Erythroblast (primary cell): ENCODE results near the gene CELF5.
"Not testable (repeated sequence)": the region's sequence is repeated elsewhere in the genome, so short reads cannot be mapped to it uniquely, and the experiment has no call there.

ENCODE experiments used
- DNase-seq, 2 experiments: peaks; one replicate each; lab custom pipeline; 2025; lab: John Stamatoyannopoulos, UW
- GATA1 ChIP-seq: IDR thresholded peaks from 2 replicates; pipeline ENCODE4 v1.6.1; 2011; ENCODE audit warnings: low read depth, mild to moderate bottlenecking, control low read depth, low read length, moderate library complexity
- POLR2A ChIP-seq: IDR thresholded peaks from 2 replicates; pipeline ENCODE4 v1.6.1; 2011; ENCODE audit warnings: mild to moderate bottlenecking, low read length

The CELF5 gene

DNA sequence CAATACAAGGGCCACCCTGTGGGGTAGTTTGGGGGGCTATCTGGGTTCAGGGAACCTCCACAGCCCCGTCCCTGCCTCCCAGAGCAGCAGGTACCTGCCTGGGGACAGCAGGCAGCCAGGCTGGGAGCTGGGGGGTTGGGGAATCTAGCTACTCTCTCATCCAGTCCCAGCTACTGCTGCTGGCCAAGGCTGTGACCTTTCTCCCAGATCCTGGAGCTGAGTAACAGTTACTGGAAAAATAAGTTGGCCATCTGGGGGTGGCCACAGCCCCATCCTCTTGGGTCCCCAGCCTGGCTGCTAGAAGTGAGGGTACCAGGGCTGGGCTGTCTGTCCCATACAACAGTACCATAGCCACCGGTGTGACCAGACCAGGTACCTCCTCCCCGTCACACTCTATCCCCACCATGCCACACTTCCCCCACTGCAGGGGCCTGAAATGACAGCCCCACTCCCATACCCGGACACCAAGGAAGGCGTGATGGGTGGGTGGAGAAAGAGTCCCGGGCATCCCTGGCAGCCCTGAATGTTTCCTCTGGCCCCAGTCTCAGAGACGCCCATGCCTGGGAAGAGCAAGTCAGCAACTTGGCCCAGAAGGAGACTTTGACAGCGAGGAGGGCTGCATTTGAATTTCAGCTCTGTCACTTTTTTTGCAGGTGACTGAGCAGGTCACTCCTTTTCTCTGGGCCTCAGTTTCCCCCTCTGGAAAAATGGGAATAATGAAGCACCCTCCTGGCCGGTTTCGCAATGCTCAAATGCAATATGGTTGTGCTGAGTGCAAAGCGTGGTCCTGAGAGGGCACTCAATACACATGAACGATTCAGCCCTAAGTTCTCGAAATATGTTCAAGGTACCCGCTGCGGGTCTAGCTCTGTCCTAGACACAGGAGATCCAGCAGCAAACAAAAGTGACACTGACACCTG, 111.2 kb downstream of the CELF5 start:
- TF ChIP-seq GATA1 (no peak), POLR2A (no peak)
- DNase-seq = no peak

DNA sequence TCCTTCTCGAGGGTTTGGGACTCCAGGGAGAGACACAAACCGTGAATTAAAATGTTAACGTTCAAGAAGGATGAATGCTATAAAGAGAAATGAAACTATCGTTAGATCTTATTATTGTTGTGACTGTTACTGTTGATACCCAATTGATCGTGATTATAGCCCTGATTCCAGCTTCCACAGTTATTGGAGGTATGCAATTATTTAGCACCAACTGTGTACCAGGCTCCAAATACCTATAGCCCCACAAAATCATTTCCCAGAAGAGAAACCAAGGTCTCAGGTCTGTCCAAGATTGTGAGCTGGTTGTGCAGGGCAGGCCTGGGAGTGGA, 111.9 kb downstream of the CELF5 start:
- no peak for DNase-seq
- TF ChIP-seq GATA1 = no peak
- TF ChIP-seq POLR2A = no peak

DNA sequence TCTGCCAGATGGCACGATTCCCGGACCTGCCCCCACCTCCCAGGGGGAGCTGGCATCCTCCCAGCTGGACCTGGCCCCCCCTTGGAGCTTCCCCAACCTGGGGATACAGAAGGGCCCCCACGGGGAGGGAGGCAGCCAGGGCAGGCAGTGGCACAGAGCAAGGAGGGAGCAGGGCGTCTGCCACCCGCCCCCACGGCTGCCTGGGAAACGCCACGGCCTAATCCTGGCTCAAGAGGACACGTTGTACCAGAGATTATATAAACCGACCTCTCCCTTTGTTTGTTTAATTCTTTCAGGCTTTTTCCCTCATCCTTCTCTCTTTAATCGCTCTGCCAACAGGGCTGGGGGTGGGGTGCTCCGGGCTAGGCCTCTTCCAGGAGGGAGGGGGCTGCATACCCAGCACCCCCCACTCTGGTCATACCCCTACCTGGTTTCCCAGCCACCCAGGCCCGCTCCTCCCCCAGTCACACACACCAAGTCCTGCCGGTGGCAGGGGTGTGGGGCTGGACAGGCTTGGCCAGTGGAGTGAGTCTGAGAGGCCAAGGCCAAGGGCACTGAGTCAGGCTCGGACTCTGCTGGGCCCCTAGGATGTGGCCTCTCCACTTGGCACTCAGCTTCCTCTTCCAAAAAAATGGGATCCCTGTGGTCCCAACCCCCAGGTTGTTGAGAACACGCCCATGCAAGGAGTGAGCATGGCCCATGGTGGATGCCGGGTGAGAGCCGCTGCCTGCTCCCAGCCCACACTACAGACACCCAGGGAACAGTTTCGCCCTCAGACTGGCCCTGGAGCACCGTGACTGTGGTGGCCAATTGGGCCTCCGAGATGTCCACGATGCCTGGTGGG, 112.4 kb downstream of the CELF5 start:
- no peak for DNase-seq
- TF ChIP-seq GATA1 = no peak

DNA sequence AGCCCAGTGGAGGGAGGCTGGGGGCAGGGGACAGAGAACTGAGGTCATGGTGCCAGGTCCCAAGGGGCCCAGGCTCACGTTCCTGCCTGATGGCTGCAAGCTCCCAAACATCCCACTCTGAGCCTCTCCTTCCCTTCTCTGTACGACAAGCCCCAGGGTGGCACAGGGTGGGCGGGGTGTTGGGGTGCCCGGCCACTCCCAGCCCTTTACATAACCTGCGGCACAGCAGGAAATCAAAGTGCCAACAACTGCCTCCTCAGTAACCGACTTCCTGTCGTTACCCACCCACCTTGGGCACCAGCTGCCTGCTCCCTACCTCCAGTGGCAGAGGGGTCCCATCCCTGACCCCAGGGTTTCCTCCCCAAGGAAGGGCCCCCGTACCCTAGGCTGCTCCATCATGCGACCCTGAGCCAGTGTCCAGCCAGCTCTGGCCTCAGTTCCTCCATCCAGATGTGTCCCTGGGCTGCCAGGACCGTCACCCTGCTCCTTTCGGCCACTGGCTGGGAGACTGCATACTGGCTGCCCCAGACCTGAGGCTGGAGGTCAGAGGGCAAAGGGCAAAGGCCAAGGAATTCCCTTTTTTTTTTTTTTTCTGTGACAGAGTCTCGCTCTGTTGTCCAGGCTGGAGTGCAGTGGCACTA, 114.2 kb downstream of the CELF5 start:
- DNase-seq = no peak
- TF ChIP-seq POLR2A = no peak
- no peak for TF ChIP-seq GATA1

DNA sequence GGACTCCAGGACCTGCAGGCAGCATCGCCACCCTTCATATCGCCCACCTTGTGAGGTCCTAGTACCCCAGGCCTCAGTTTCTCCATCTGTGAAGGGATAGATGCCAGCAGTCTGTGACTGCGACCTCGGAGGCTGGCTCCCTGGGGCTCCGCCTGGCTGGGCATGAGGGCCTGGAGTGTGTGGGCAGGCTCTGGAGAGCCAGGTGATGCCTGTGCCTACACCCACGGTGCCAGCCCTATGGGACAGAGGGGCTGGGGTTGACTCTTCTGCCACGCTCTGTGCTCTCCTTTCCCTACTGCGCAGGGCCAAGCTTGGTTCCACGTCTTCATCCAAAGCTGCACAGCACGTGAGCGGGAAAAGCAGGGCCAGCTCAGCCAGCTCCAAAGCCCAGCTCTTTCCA, 115.9 kb downstream of the CELF5 start:
- no peak for TF ChIP-seq GATA1
- DNase-seq = no peak

DNA sequence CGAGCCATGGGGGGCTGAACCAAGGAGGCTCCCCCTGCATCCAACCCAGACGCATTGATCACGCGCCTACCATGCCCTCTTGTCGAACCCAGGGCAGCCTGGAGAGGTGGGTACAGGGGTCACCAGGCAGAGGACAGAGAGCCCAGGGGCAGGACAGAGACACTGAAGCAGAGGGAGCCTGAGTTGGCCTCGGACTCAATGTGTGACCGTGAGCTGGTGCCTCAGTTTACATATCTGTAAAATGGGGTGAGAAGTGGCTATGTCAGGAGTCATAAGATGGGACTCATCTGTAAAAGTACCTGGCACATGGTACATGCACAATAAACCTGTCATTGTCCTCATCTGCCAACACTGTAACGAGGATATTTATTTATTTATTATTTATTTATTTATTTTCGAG, 117.8 kb downstream of the CELF5 start:
- TF ChIP-seq POLR2A = no peak
- no peak for TF ChIP-seq GATA1
- DNase-seq = no peak

DNA sequence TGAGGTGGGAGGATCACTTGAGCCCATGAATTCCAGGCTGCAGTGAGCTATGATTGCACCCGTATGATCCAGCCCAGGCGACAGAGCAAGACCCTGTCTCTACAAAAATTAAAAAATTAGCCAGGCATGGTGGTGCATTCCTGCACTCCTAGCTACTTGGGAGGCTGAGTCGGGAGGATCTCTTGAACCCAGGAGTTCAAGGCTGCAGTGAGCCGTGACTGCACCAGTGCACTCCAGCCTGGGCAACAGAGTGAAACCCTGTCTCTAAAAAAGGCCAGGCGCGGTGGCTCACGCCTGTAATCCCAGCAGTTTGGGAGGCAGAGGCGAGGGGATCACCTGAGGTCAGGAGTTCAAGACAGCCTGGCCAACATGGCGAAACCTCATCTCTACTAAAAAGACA, 118.5 kb downstream of the CELF5 start:
- not testable (repeated sequence) for DNase-seq

DNA sequence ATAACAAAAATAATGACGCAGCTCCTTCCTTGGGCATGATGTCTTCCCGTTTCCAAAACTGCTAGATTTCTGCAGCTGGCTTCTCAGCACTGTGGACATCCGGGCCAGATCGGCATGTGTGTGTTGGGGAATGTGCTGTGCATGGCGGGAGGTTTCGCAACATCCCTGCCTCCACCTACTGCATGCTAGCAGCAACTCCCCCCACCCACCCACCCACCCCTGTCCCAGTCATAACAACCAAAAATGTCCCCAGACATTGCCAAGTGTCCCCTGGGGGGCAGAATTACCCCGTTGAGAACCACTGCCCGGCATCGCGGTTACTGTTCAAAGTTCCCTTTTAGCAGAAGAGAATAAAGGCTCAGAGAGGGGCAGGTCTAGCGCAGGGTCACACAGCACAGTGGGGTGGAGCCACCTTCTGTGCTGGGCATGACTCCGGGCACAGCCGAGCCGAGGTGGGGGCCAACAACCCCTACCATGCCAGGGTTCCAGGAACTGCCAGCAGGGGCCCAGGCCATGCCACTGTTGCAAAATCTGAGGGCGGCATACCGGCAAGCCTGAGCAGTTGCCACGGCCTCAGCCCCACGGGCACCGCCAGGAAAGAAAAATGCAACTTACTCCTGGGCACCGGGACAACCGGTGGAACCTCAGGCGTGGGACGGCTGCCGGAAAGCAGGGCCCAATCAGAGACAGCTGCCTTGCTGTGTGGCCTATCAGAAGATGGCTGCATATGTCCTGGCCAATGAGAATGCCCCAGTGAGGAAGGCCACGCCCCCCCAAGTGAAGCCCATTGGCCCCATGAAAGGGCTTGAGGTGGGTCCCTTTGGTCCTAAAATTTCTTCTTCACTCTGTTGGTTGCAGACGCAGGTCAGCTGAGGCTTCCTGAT, 119.4 kb downstream of the CELF5 start:
- DNase-seq = peak in 1 of 2 experiments; percentile 31
- TF ChIP-seq GATA1 = no peak
- TF ChIP-seq POLR2A = no peak

DNA sequence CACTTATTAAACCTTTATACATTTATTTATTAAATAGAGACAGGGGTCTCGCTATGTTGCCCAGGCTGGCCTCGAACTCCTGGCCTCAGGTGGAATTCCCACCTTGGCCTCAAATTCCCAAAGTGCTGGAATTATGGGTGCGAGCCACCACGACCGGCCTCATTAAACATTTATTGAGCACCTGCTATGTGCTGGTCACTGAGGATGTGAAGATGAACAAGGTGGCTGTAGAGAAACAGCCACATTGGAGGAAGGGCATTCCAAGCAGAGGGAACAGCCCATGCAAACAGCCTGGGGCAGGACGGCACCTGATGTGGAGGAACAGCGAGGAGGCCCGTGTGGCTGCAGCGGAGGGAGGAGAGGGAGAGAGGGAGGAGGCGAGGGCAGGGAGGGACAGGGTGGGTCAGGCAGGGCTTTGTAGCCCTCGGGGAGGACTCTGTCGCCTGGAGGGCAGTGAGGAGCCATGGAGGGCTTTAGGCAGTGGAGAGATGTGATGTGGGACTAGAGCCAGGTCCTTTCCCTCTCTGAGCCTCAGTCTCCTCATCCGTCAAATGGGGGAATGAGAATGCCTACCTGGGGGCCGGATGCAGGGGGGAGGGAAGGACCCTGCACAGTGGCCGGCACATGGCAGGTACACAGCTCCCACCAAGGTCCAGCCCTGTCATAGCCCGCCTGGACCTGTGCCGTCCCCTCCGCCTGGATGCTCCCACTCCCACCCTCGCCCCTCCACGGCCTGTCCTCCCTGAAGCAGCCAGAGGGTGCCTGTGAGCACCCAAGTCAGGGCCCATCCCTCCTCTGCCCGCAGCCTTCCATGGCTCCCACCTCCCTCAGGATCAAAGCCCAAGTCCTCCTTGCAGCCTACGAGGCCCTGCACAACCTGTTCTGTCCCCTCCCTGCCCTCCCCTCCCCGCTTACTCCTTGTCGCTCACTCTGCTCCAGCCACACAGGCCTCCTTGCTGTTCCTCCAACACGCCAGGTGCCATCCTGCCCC, 120.4 kb downstream of the CELF5 start:
- TF ChIP-seq POLR2A = no peak
- TF ChIP-seq GATA1 = no peak
- no peak for DNase-seq

DNA sequence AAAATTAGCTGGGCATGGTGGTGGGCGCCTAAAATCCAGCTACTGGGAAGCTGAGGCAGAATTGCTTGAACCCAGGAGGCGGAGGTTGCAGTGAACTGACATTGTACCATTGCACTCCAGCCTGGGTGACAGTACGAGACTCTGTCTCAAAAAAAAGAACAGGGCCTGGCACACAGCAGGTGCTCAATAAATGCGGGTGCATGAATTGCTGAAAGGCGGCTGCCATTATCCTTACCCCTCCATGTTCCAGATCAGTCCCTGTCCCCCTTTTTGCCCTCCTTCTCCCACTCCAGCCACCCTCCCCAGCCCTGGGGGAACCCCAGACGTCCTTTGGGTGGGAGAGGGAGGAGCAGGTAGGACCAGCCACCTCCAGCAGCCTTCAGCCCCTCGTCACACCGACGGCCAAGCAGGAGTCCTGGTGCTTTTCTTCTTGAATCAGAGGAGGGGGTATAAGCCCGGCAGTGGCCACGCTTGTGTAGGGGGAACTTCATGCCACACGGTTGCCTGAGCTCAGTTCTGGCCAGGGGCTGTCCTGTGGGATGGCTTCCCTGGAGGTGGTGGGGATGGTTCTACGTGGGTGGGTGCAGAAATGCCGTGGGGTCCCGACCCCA, 121.5 kb downstream of the CELF5 start:
- TF ChIP-seq GATA1 = no peak
- no peak for TF ChIP-seq POLR2A
- no peak for DNase-seq
